GM12878 (cell line): ENCODE measurements around the gene FGD4. TPM values are rescaled to one million over a fixed set of nuclear protein-coding genes. Genes with fewer than 3 reads are reported as not detected.

Experiments
- ATAC-seq: fragments of 200-7000 bp; cut with Tn5 transposase; 3 replicates; pipeline ENCODE4 v1.9.1; 2020; ENCODE audit warnings: mild to moderate bottlenecking, moderate library complexity
- BruUV-seq: library from RNA; stranded (reverse); fragments of 400-500 nt; replicated peaks from 2 replicates; lab custom pipeline; 2021; lab: Mats Ljungman, UMichigan
- CTCF ChIA-PET: fragments of 300-600 bp; sonication (Branson Sonifier 250); formaldehyde crosslinking; extraction: SDS; loops from one replicate; lab custom pipeline; 2021; ENCODE audit warnings: inconsistent platforms; lab: Yijun Ruan, JAX
- POLR2A ChIA-PET: fragments of 350-600 bp; formaldehyde crosslinking; extraction: SDS; loops from one replicate; lab custom pipeline; 2021; ENCODE audit warnings: inconsistent platforms; lab: Charles Lee
- RAD21 ChIA-PET: fragments of 300-600 bp; sonication (Branson Sonifier 250); formaldehyde crosslinking; loops from one replicate; lab custom pipeline; 2023; ENCODE audit warnings: antibody characterized with exemption; ENCODE audit not compliant: unreplicated experiment; lab: Charles Lee
- SMC1A ChIA-PET: fragments of 300-600 bp; sonication (Branson Sonifier 250); formaldehyde crosslinking; loops from one replicate; lab custom pipeline; 2023; ENCODE audit not compliant: unreplicated experiment, uncharacterized antibody; lab: Charles Lee
- DNase-seq: peaks from one replicate; pipeline ENCODE4 v3.0.0-alpha.2; 2011; ENCODE audit warnings: low read depth, low spot score
- FAIRE-seq: peaks from 3 replicates; lab custom pipeline; 2011; peaks lifted over from hg19 to GRCh38; lab: Jason Lieb, UNC
- H2AFZ ChIP-seq: 2 replicates; pipeline ENCODE4 v1.6.0; 2011; ENCODE audit warnings: low read depth, low read length, control low read depth; ENCODE audit not compliant: control insufficient read depth
- H3K27ac ChIP-seq: 2 replicates; pipeline ENCODE4 v1.5.1; 2011; ENCODE audit warnings: control low read depth; ENCODE audit not compliant: control insufficient read depth, insufficient read depth
- H3K27me3 ChIP-seq, 2 experiments: replicated peaks in 1 of 2; 2 replicates each; pipeline versions ENCODE4 v1.6.0 to v1.6.1; 2011; ENCODE audit warnings: low read length in 1 of 2; ENCODE audit not compliant: control insufficient read depth in 2 of 2, insufficient read depth in 2 of 2
- H3K36me3 ChIP-seq, 2 experiments: 2 replicates each; pipeline ENCODE4 v1.5.1; 2011; ENCODE audit warnings: low read length in 1 of 2; ENCODE audit not compliant: control insufficient read depth in 2 of 2, insufficient read depth in 2 of 2
- H3K4me1 ChIP-seq: 2 replicates; pipeline ENCODE4 v1.6.1; 2011; ENCODE audit warnings: mild to moderate bottlenecking, low read length, moderate library complexity, mixed read lengths; ENCODE audit not compliant: control insufficient read depth, insufficient read depth
- H3K4me2 ChIP-seq: 2 replicates; pipeline ENCODE4 v1.6.0; 2011; ENCODE audit warnings: control low read depth; ENCODE audit not compliant: control insufficient read depth, insufficient read depth
- H3K4me3 ChIP-seq: fragments of 200-600 bp; sonication (generic); 2 replicates; pipeline ENCODE4 v1.5.1; 2016
- H3K79me2 ChIP-seq: 2 replicates; pipeline ENCODE4 v1.6.0; 2011; ENCODE audit warnings: low read length; ENCODE audit not compliant: control insufficient read depth, insufficient read depth
- H3K9ac ChIP-seq: 2 replicates; pipeline ENCODE4 v1.8.0; 2011; ENCODE audit warnings: low read length, control low read depth, mixed read lengths; ENCODE audit not compliant: control insufficient read depth, insufficient read depth
- H3K9me3 ChIP-seq: replicated peaks from 3 replicates; pipeline ENCODE4 v1.5.1; 2011; ENCODE audit warnings: mild to moderate bottlenecking, low read length; ENCODE audit not compliant: control insufficient read depth, insufficient read depth
- H4K20me1 ChIP-seq: 2 replicates; pipeline ENCODE4 v1.6.0; 2011; ENCODE audit not compliant: control insufficient read depth, insufficient read depth
- ATF7 ChIP-seq: fragments of 450-650 bp; IDR thresholded peaks from 2 replicates; pipeline ENCODE4 v1.6.1; 2016; ENCODE audit warnings: low read depth, mild to moderate bottlenecking
- CBX5 ChIP-seq: sonication (generic); IDR thresholded peaks from 2 replicates; pipeline ENCODE4 v1.6.1; 2016; ENCODE audit warnings: low read depth, moderate library complexity, mild to moderate bottlenecking, inconsistent platforms
- IKZF2 ChIP-seq, 2 experiments: fragments of 450-650 bp; IDR thresholded peaks; 2 replicates each; pipeline ENCODE4 v1.6.1; 2017; ENCODE audit warnings: mild to moderate bottlenecking in 2 of 2, moderate library complexity in 2 of 2
- MTA2 ChIP-seq: fragments of 450-650 bp; IDR thresholded peaks from 2 replicates; pipeline ENCODE4 v1.6.1; 2016; ENCODE audit warnings: low read depth, mild to moderate bottlenecking, moderate library complexity
- MYB ChIP-seq: fragments of 150-350 bp; IDR thresholded peaks from 2 replicates; pipeline ENCODE4 v1.6.1; 2014; ENCODE audit warnings: mild to moderate bottlenecking, low read depth, low read length, borderline replicate concordance
- NFYB ChIP-seq: IDR thresholded peaks from 2 replicates; pipeline ENCODE4 v1.6.1; 2011; ENCODE audit warnings: low read depth, mild to moderate bottlenecking, low read length, improper control_type of control experiment, moderate library complexity; ENCODE audit not compliant: insufficient read depth
- NRF1 ChIP-seq: conservative IDR thresholded peaks from 2 replicates; pipeline ENCODE4 v1.6.1; 2011; ENCODE audit warnings: mild to moderate bottlenecking, low read depth, low read length, improper control_type of control experiment
- RBBP5 ChIP-seq: fragments of 200-600 bp; sonication (generic); conservative IDR thresholded peaks from 2 replicates; pipeline ENCODE4 v1.6.1; 2016
- SP1 ChIP-seq: IDR thresholded peaks from one replicate; pipeline ENCODE4 v1.6.1; 2011; ENCODE audit warnings: low read depth, low read length
- SUPT20H ChIP-seq: IDR thresholded peaks from 2 replicates; pipeline ENCODE4 v1.6.1; 2011; ENCODE audit warnings: low read depth, mild to moderate bottlenecking, low read length, moderate library complexity, borderline replicate concordance; ENCODE audit not compliant: control insufficient read depth
- ZNF384 ChIP-seq: IDR thresholded peaks from 2 replicates; pipeline ENCODE4 v1.6.1; 2012; ENCODE audit warnings: low read depth, mild to moderate bottlenecking, low read length, improper control_type of control experiment, borderline replicate concordance
- WGBS: methylation state at CpG from one replicate; pipeline ENCODE4 v1.1.6; 2016; ENCODE audit warnings: low lambda C conversion rate; ENCODE audit not compliant: insufficient replicate concordance, insufficient coverage; ENCODE audit errors: missing lambda C conversion rate; 5-methylcytosine and 5-hydroxymethylcytosine counted together
- in situ Hi-C: fragments of 300-500 bp; cut with MboI; formaldehyde crosslinking; loops from 9 replicates; pipeline ENCODE4 v1.14.3; 2018; ENCODE audit warnings: mixed read lengths
- intact Hi-C: fragments of 100-400 bp; cut with micrococcal nuclease; formaldehyde crosslinking; loops from one replicate; pipeline ENCODE4 v1.14.2; 2022; ENCODE audit not compliant: unreplicated experiment
- polyA plus RNA-seq, 11 experiments: library from polyadenylated mRNA; depleted of rRNA in 4 of 11; unstranded in 6 of 11; stranded (reverse) in 5 of 11; fragments of >200 nt; fragmentation: Nextera tagmentation in 4 of 11; fragmentation: Illumina TruSeq in 1 of 11; extraction: Ambion mirVana in 4 of 11; extraction: Trizol in 1 of 11; gene quantifications; 1 replicate in 1 of 11; 2 replicates in 10 of 11; pipeline versions ENCODE4 v1.2.1 to v1.2.3, GENCODE V29; 2011 to 2016; ENCODE audit warnings: inconsistent platforms in 2 of 11, missing spikeins in 2 of 11, low read depth in 1 of 11
- total RNA-seq, 4 experiments: library from RNA; depleted of rRNA in 3 of 4; stranded (reverse); fragments of >200 nt in 3 of 4; fragmentation: Illumina TruSeq in 1 of 4; extraction: Trizol in 1 of 4; gene quantifications; 2 replicates each; pipeline versions ENCODE4 v1.2.1 to v1.2.3, GENCODE V29; 2013 to 2021

FGD4 gene
- total and polyA plus RNA-seq, 10 of the 15 experiments (the other 5 are each of a cell fraction or from before 2014, with no cell fraction given), result 0.01 to 0.18 (median 0.08) TPM; not detected in 3

DNA sequence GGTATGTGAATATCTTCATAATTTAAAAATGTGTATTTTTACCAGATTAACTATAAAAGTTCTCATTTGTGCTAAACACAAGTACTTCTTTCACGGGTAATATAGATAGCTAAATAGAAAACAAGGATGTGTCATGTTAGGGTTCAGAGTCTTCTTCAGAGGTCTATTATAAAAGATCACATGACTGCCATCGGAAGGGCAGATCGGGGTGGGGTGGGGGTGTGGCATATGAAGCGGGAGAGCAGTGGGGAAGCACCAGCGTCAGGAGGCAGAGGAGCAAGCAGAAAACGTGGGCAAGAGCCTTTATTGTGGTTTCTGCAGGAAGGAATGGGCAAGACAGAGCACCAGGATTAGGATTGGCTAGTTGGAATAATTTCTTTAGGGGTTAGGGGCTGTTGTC is 216.1 kb downstream of the FGD4 start (continued):
- TF ChIP-seq CBX5, result no peak
- TF ChIP-seq, all 136 proteins: peak for 0

DNA sequence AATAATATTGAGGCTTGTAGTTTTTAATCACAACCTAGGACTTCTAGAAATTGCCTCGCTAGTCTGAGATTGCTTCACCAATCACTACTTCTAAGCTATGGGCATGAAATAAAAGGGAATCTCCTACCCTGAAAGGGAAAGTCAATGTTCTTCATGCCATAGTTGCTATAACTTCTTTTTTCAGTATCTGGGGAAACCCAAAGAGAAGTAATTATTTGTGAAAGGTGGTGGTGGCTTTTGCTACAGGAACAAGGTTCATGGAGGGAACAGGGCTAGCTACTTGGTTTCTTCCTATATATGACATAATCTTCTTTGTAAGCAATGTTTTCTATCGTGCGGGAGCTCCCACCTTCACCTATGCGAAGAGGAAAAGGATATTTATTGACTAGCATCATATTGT is 218.2 kb downstream of the FGD4 start:
- Histone ChIP-seq H3K36me3 (no peaks in the 10 kb centered on the region), H3K9ac (no peak overlapping the region), H3K4me1 (no peaks in the 10 kb centered on the region), H3K27ac (no peak overlapping the region), H3K27me3 (no peaks in the 10 kb centered on the region), H2AFZ (no peak overlapping the region), H4K20me1 (no peaks in the 10 kb centered on the region), H3K4me3 (no peak overlapping the region), H3K79me2 (no peaks in the 10 kb centered on the region), H3K4me2 (no peak overlapping the region), H3K9me3 (no peaks in the 10 kb centered on the region)
- no TSS peak for BruUV-seq
- POLR2A ChIA-PET, result no interaction called here
- CTCF ChIA-PET, result interaction anchor here (0.5 to 1.3 kb wide), 3 partner anchors 8 to 87 kb away, joined by 3 read pairs; no protein-coding TSS in a partner anchor
- RAD21 ChIA-PET, result interaction anchor here (1.0 to 1.2 kb wide), 3 partner anchors 8 to 57 kb away, joined by 3 read pairs; no protein-coding TSS in a partner anchor
- ATAC-seq, result peak; percentile 70
- in situ Hi-C loops (no loop called here), intact Hi-C loops (no loop called here)
- FAIRE-seq, result no peak
- SMC1A ChIA-PET, result interaction anchor here (1.2 to 2.7 kb wide), 2 partner anchors 12 to 28 kb away, joined by 4 to 10 read pairs; no protein-coding TSS in a partner anchor
- 53% methylated on average over 4 of the region's 4 CpGs for WGBS
- TF ChIP-seq SP1, result no peak
- no peak for TF ChIP-seq NFYB
- no peak for TF ChIP-seq ZNF384
- TF ChIP-seq ATF7, result peak; percentile 61
- peak in 1 of 2 experiments; percentile 31; a peak in 2 of 4 replicates for TF ChIP-seq IKZF2 (IDR thresholded peaks at IDR 0.05)
- no peak for TF ChIP-seq SUPT20H
- no peak for TF ChIP-seq RBBP5
- TF ChIP-seq MYB, result no peak
- no peak for TF ChIP-seq NRF1
- peak; percentile 38; the same call in 1 of the 2 replicates for TF ChIP-seq MTA2
- DNase-seq, result no peak
